A673 (cell line): ENCODE data around the gene TMSB15C.

Experiments
- CTCF ChIP-seq: fragments of 300-800, 200-600 bp; sonication (generic); conservative IDR thresholded peaks from 2 replicates; pipeline ENCODE4 v1.5.1; 2017; ENCODE audit warnings: low read depth, mild to moderate bottlenecking, antibody characterized with exemption, low read length, moderate library complexity, mixed read lengths
- EZH2 ChIP-seq: fragments of 200-600 bp; sonication (generic); IDR thresholded peaks from 2 replicates; pipeline ENCODE4 v1.6.1; 2017; ENCODE audit warnings: borderline replicate concordance, low read depth, mild to moderate bottlenecking, mixed read lengths, antibody characterized with exemption, low read length; ENCODE audit not compliant: poor library complexity, severe bottlenecking

GRCh38 chrX:104045642-104046041 is 30.4 kb downstream of the TMSB15C start:
- TF ChIP-seq EZH2 (no peak), CTCF (no peak)
